HepG2 (cell line): ENCODE data around the gene HELZ. TPM values are rescaled to one million over a fixed set of nuclear protein-coding genes. Genes with fewer than 3 reads are reported as not detected.

Experiments
- AFF4 ChIP-seq: sonication (generic); formaldehyde crosslinking; IDR thresholded peaks from 2 replicates; pipeline ENCODE4 v1.4.0; 2020; ENCODE audit warnings: missing genetic modification reagents
- CEBPB ChIP-seq: IDR thresholded peaks from 2 replicates; pipeline ENCODE4 v1.6.1; 2011; ENCODE audit warnings: low read depth, low read length, improper control_type of control experiment, borderline replicate concordance
- ELF4 ChIP-seq: sonication (generic); formaldehyde crosslinking; IDR thresholded peaks from 2 replicates; pipeline ENCODE4 v1.5.0; 2020; ENCODE audit warnings: missing genetic modification reagents, mild to moderate bottlenecking, moderate library complexity, borderline replicate concordance
- MNT ChIP-seq: fragments of 450-650 bp; IDR thresholded peaks from 2 replicates; pipeline ENCODE4 v1.6.1; 2016
- PRMT3 ChIP-seq: sonication (generic); formaldehyde crosslinking; IDR thresholded peaks from 2 replicates; pipeline ENCODE4 v1.8.1; 2022; ENCODE audit warnings: low read depth, mild to moderate bottlenecking, moderate library complexity, missing genetic modification reagents, borderline replicate concordance
- RNF2 ChIP-seq: fragments of 450-650 bp; conservative IDR thresholded peaks from 2 replicates; pipeline ENCODE4 v1.6.1; 2016; ENCODE audit warnings: low read depth
- SATB2 ChIP-seq: sonication (generic); formaldehyde crosslinking; IDR thresholded peaks from 2 replicates; pipeline ENCODE4 v1.5.0; 2020; ENCODE audit warnings: missing genetic modification reagents
- SP5 ChIP-seq: IDR thresholded peaks from 2 replicates; pipeline ENCODE4 v1.6.1; 2016; ENCODE audit warnings: low read depth, borderline replicate concordance
- TBX3 ChIP-seq: fragments of 450-650 bp; IDR thresholded peaks from 2 replicates; pipeline ENCODE4 v1.6.1; 2017; ENCODE audit warnings: antibody characterized with exemption, mild to moderate bottlenecking, inconsistent platforms, borderline replicate concordance
- THAP7 ChIP-seq: sonication (generic); formaldehyde crosslinking; IDR thresholded peaks from 2 replicates; pipeline ENCODE4 v1.8.1; 2023; ENCODE audit warnings: mild to moderate bottlenecking, missing genetic modification reagents
- ZBTB2 ChIP-seq: sonication (generic); formaldehyde crosslinking; IDR thresholded peaks from 2 replicates; pipeline ENCODE4 v1.8.0; 2022; ENCODE audit warnings: low read depth, missing genetic modification reagents
- ZNF574 ChIP-seq: sonication (generic); formaldehyde crosslinking; IDR thresholded peaks from 2 replicates; pipeline ENCODE4 v1.4.0; 2020; ENCODE audit warnings: missing genetic modification reagents
- ZNF580 ChIP-seq: IDR thresholded peaks from 2 replicates; pipeline ENCODE4 v1.6.1; 2016; ENCODE audit warnings: low read depth, borderline replicate concordance
- polyA plus RNA-seq, 8 experiments: library from polyadenylated mRNA; depleted of rRNA in 3 of 8; stranded (reverse) in 7 of 8; unstranded in 1 of 8; fragments of >200 nt; fragmentation: Illumina TruSeq in 4 of 8; extraction: Trizol in 4 of 8; gene quantifications; 2 replicates each; pipeline versions ENCODE4 v1.2.1 to v1.2.3, GENCODE V29; 2011 to 2016; ENCODE audit warnings: low read depth in 4 of 8, missing spikeins in 1 of 8, mixed read lengths in 1 of 8; ENCODE audit not compliant: insufficient read depth in 1 of 8
- total RNA-seq, 5 experiments: library from RNA; depleted of rRNA; stranded (reverse); fragments of >200 nt; fragmentation: Illumina TruSeq; extraction: Trizol; gene quantifications; 2 replicates each; pipeline ENCODE4 v1.2.3, GENCODE V29; 2016; ENCODE audit warnings: low read depth in 1 of 5

Gene HELZ
- total and polyA plus RNA-seq, 2 of the 13 experiments (the other 11 are each of a cell fraction or from before 2014, with no cell fraction given), result 35.3 to 52.4 TPM

GRCh38 chr17:67246653-67247415, 1.8 kb upstream of the HELZ start (continued):
- TF ChIP-seq ZNF580 (CRISPR knock-in tag), result no peak
- TF ChIP-seq RNF2, result no peak
- peak; percentile 58 for TF ChIP-seq MNT
- TF ChIP-seq CEBPB, result no peak
- peak; percentile 10; the same call in 1 of the 2 replicates for TF ChIP-seq PRMT3 (CRISPR knock-in tag)
- no peak for TF ChIP-seq AFF4 (CRISPR knock-in tag)
- peak; percentile 98 for TF ChIP-seq TBX3
- no peak for TF ChIP-seq ZBTB2
- TF ChIP-seq ZNF574 (CRISPR knock-in tag), result peak; percentile 52; the same call in 1 of the 2 replicates
- no peak; the same call in 1 of the 2 replicates for TF ChIP-seq SATB2
- peak; percentile 81; the same call in 1 of the 2 replicates for TF ChIP-seq SP5 (CRISPR knock-in tag)
- no peak for TF ChIP-seq THAP7 (CRISPR knock-in tag)
- no peak for TF ChIP-seq ELF4
